GM12875 (cell line): ENCODE results near the gene RPS5.

Source experiments
- H3K4me3 ChIP-seq: one replicate; pipeline ENCODE4 v1.5.1; 2011; ENCODE audit warnings: low read depth, low read length, control low read depth
- TF ChIP-seq, protein P1 (sequence below): IDR thresholded peaks from 2 replicates; pipeline ENCODE4 v1.5.1; 2011; ENCODE audit warnings: low read depth, mild to moderate bottlenecking, control low read depth, inconsistent platforms, low read length, moderate library complexity, borderline replicate concordance; ENCODE audit not compliant: insufficient read depth

The RPS5 gene

DNA sequence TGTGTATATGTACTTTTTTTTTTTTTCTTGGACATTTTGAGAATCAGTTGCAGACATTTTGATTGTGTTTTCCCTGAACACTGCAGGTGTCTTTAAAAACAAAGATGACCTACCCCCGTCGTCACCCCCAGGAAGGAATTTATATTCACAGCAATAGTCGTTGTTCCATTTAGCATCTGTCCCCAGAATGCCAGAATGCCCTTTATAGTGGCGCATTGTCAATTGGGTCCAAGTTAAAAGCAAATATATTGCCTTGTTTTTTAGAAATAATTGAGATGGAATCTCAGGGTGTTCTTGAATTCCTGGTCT lies 6.6 kb downstream of the RPS5 start:
- no peak overlapping the region for H3K4me3 ChIP-seq
- TF ChIP-seq, protein P1, sequence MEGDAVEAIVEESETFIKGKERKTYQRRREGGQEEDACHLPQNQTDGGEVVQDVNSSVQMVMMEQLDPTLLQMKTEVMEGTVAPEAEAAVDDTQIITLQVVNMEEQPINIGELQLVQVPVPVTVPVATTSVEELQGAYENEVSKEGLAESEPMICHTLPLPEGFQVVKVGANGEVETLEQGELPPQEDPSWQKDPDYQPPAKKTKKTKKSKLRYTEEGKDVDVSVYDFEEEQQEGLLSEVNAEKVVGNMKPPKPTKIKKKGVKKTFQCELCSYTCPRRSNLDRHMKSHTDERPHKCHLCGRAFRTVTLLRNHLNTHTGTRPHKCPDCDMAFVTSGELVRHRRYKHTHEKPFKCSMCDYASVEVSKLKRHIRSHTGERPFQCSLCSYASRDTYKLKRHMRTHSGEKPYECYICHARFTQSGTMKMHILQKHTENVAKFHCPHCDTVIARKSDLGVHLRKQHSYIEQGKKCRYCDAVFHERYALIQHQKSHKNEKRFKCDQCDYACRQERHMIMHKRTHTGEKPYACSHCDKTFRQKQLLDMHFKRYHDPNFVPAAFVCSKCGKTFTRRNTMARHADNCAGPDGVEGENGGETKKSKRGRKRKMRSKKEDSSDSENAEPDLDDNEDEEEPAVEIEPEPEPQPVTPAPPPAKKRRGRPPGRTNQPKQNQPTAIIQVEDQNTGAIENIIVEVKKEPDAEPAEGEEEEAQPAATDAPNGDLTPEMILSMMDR = no peak

DNA sequence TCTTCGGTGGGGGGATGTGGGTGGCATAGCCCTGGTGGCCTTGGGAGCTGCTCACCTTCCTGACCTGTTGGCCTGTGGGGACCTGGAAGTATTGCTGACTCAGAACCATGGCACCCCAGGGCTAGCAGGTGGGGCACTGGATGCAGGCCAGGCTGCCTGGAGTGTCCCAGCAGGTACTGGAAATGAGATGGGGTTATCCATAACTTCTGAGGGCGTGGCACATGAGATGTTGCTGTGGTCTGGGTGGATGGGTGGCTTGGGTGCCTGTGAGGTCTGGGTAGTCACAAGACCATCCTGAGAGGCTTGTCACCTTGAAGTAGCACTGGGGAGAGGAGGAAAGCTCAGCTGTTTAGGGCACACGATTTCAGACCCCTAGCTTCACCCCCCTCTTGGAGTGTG lies 7.8 kb downstream of the RPS5 start:
- TF ChIP-seq, protein P1 = no peak

GRCh38 chr19:58395220-58395978 lies 8.3 kb downstream of the RPS5 start, which contains the start of gene RNF225:
RNF225 (plus strand) TSS chr19:58395656; CDS start chr19:58396090, 434 bp downstream.
- TF ChIP-seq, protein P1 = no peak
- no peak within 1 kb of the TSS for H3K4me3 ChIP-seq

More for the DNA sequence above, 7.8 kb downstream of the RPS5 start:
- no peak overlapping the region for H3K4me3 ChIP-seq

DNA sequence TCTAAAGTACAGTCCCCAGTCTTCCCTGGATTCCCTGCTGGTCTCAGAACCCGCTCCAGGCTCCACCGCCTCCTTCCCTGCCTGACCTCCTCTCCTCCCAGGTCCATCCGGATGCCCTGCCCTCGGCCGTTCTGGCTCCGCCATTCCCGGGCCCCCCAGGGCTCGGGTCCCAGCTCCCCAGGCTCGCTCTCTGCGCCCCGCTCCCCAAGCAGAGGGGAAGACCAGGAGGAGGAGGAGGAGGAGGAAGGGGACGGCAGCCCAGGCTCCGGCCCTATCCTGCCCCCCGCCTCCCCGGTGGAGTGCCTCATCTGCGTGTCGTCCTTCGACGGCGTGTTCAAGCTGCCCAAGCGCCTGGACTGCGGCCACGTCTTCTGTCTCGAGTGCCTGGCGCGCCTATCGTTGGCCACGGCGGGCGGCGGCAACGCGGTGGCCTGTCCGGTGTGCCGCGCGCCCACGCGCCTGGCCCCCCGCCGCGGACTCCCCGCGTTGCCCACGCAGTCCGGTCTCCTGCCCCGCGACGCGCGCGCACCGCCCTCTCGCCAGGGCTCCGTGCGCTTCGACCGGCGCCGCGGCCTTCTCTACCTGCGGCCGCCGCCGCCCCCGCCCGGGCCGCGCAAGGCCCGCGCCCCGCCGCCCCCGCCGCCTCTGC lies 9.0 kb downstream of the RPS5 start:
- TF ChIP-seq, protein P1 = no peak
- H3K4me3 ChIP-seq = no peak overlapping the region

- no peak overlapping the region for H3K4me3 ChIP-seq
- TF ChIP-seq, protein P1 = no peak
Measured at GRCh38 chr19:58396691-58397532, 9.8 kb downstream of the RPS5 start.

GRCh38 chr19:58397533-58398037 lies 10.5 kb downstream of the RPS5 start:
- no peak overlapping the region for H3K4me3 ChIP-seq
- TF ChIP-seq, protein P1 = no peak

GRCh38 chr19:58398087-58398486 lies 11.0 kb downstream of the RPS5 start:
- H3K4me3 ChIP-seq = no peak overlapping the region
- TF ChIP-seq, protein P1 = no peak
